Cardiac muscle cell (in vitro differentiated cells and primary cell): ENCODE measurements around the gene ACSBG1. TPM values are rescaled to one million over a fixed set of nuclear protein-coding genes. Genes with fewer than 3 reads are reported as not detected.

Experiments
- DNase-seq, 2 donors: peaks; one replicate each; pipeline versions ENCODE4 v3.0.0 to v3.0.0-alpha.2; 2010 to 2017; ENCODE audit warnings: low read depth in 1 of 2, low spot score in 1 of 2
- H3K27ac ChIP-seq: fragments of 200-600 bp; sonication (generic); 2 replicates; pipeline ENCODE4 v1.5.1; 2016
- H3K27me3 ChIP-seq: fragments of 200-600 bp; sonication (generic); 2 replicates; pipeline ENCODE4 v1.6.0; 2016; ENCODE audit warnings: control low read depth
- H3K36me3 ChIP-seq: fragments of 200-600 bp; sonication (generic); 2 replicates; pipeline ENCODE4 v1.5.1; 2016; ENCODE audit warnings: control low read depth
- H3K4me1 ChIP-seq: fragments of 200-600 bp; sonication (generic); 2 replicates; pipeline ENCODE4 v1.8.1; 2017; ENCODE audit warnings: low read depth, mild to moderate bottlenecking, mixed run types
- H3K4me3 ChIP-seq: fragments of 200-600 bp; sonication (generic); 2 replicates; pipeline ENCODE4 v1.5.1; 2016; ENCODE audit warnings: mild to moderate bottlenecking
- H3K9me3 ChIP-seq: fragments of 200-600 bp; sonication (generic); 2 replicates; pipeline ENCODE4 v1.5.1; 2017; ENCODE audit warnings: low read depth, mild to moderate bottlenecking, control low read depth
- CTCF ChIP-seq: IDR thresholded peaks from 2 replicates; pipeline ENCODE4 v1.5.1; 2012; ENCODE audit warnings: low read depth, mild to moderate bottlenecking, low read length
- polyA plus RNA-seq: library from polyadenylated mRNA; unstranded; fragments of >200 nt; fragmentation: Nextera tagmentation; extraction: Ambion mirVana; gene quantifications from 2 replicates; pipeline ENCODE4 v1.2.1, GENCODE V29; 2016
- total RNA-seq: library from RNA; depleted of rRNA; stranded (reverse); fragments of >200 nt; gene quantifications from 2 replicates; pipeline ENCODE4 v1.2.3, GENCODE V29; 2016

ACSBG1 gene
- total and polyA plus RNA-seq, 2 experiments from 2014 or later, result 0.13 to 0.24 TPM

GRCh38 chr15:78207641-78208340 lies 26.6 kb downstream of the ACSBG1 start:
- Histone ChIP-seq H3K4me3 (no peak overlapping the region), H3K36me3 (no peaks in the 10 kb centered on the region), H3K9me3 (no peaks in the 10 kb centered on the region), H3K27me3 (no peaks in the 10 kb centered on the region), H3K27ac (no peak overlapping the region), H3K4me1 (peaks cover 13% of the 10 kb centered on the region)
- TF ChIP-seq CTCF, result no peak
- DNase-seq, result no peak

DNA sequence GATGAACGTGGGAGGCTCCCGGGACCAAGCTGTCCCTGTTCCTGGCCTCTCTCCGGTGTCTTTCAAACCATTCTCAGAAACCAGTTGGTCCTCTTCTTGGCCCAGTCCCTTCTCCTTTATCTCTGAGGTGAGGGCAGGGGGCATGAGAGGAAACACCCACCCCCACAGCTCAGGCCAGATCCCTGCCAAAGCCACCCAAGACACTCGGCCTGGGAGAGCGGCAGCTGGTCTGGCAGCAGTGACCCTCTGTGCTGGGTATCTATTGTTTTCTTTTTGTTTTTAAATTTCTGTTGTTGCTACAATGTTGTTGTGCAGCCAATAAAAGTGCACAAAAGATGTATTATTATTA lies 27.3 kb downstream of the ACSBG1 start:
- peaks cover 13% of the 10 kb centered on the region for H3K4me1 ChIP-seq
- TF ChIP-seq CTCF, result no peak
- no peaks in the 10 kb centered on the region for H3K36me3 ChIP-seq
- H3K4me3 ChIP-seq, result no peak overlapping the region
- DNase-seq, result no peak
- H3K27ac ChIP-seq, result no peak overlapping the region
- no peaks in the 10 kb centered on the region for H3K9me3 ChIP-seq
- no peaks in the 10 kb centered on the region for H3K27me3 ChIP-seq

- Histone ChIP-seq H3K27ac (no peak overlapping the region), H3K4me1 (peaks cover 13% of the 10 kb centered on the region), H3K27me3 (no peaks in the 10 kb centered on the region), H3K9me3 (no peaks in the 10 kb centered on the region), H3K4me3 (no peak overlapping the region), H3K36me3 (no peaks in the 10 kb centered on the region)
- no peak for TF ChIP-seq CTCF
- DNase-seq, result peak in 1 of 2 donors; percentile 36
Observed at GRCh38 chr15:78206326-78207109, 27.8 kb downstream of the ACSBG1 start.

DNA sequence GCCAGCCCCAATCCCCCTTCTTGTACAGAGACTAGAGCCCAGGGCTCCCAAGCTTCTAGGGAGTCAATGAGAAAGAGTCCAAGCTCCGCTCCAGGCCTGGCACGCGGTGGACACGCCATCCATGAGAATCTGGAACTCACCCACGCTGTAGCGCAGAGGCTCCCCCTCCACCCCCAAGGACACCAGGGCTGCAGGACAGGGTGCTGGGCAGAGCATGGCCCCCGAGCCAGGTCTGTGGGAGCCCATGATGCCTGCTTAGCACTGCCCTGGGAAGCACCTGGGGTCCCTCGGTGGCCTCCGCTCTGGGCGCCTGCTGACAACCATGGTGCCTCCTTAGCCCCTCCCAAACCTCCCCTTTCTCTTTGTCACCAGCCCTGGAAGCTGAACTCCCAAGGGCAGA lies 28.5 kb downstream of the ACSBG1 start:
- no peak overlapping the region for H3K27ac ChIP-seq
- DNase-seq, result no peak

GRCh38 chr15:78205337-78205736 lies 29.0 kb downstream of the ACSBG1 start:
- no peak for DNase-seq
- Histone ChIP-seq H3K36me3 (no peaks in the 10 kb centered on the region), H3K4me1 (peaks cover 13% of the 10 kb centered on the region), H3K27ac (no peak overlapping the region), H3K4me3 (no peak overlapping the region), H3K27me3 (no peaks in the 10 kb centered on the region), H3K9me3 (no peaks in the 10 kb centered on the region)
- TF ChIP-seq CTCF, result no peak

More for the DNA sequence above, 28.5 kb downstream of the ACSBG1 start:
- H3K4me1 ChIP-seq, result peaks cover 13% of the 10 kb centered on the region
- no peak overlapping the region for H3K4me3 ChIP-seq
- no peak for TF ChIP-seq CTCF
- no peaks in the 10 kb centered on the region for H3K36me3 ChIP-seq
- no peaks in the 10 kb centered on the region for H3K9me3 ChIP-seq
- no peaks in the 10 kb centered on the region for H3K27me3 ChIP-seq
